B cell (primary cell): ENCODE measurements around the gene DLX1.

Experiments used
- CTCF ChIP-seq: fragments of 200-600 bp; IDR thresholded peaks from one replicate; pipeline ENCODE4 v1.8.0; 2022; ENCODE audit warnings: antibody characterized with exemption, mild to moderate bottlenecking
- EZH2 ChIP-seq: IDR thresholded peaks from 2 replicates; pipeline ENCODE4 v1.6.1; 2012; ENCODE audit warnings: borderline replicate concordance, low read depth, mild to moderate bottlenecking, moderate library complexity, low read length; ENCODE audit not compliant: insufficient read depth, poor library complexity, severe bottlenecking

- no peak for TF ChIP-seq CTCF
- no peak for TF ChIP-seq EZH2
Observed at GRCh38 chr2:172058660-172059059, 26.6 kb upstream of the DLX1 start.
